HG02642 (cell line): Measurements from ENCODE around the gene CRACDL.

ENCODE experiments used
- ATAC-seq: cut with Tn5 transposase; IDR thresholded peaks from one replicate; pipeline ENCODE4 v1.9.1; 2021; ENCODE audit warnings: mild to moderate bottlenecking; ENCODE audit not compliant: unreplicated experiment, poor library complexity

Gene CRACDL

GRCh38 chr2:98781822-98782221 lies 154.2 kb downstream of the CRACDL start:
- ATAC-seq = no peak

DNA sequence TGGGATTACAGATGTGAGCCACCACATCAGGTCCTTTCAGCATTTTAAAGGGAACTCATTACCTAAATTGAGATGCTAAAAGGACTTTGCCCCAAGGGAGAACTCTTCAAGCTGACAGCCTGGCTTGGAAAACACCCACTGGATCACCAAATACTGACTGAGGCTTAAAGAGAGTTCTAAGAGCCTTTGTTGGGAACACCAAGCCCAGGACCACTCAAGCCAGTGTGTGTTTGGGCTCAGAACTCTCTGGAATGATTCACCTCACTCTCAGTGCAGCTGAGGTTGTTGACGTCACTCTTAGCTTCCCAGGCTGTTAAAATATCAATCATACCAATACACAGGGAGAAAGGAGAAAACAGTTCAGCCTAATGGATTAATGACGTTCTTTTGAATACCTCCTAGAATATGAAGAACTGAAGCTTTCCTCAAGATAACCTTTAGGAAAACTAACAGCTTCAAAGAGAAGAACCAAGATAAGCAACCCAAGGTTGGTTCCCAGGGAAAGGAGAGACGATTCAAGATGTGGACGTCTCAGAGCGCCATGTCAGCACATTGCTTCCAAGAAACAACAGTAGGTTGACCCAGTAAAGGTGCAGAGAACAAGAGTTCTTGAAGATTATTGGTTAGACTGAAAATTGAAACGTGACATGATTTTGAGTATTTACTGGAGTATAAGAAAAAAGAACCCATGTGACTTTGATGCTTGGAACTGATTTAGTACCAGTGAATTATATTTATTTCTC lies 157.1 kb downstream of the CRACDL start:
- no peak for ATAC-seq

DNA sequence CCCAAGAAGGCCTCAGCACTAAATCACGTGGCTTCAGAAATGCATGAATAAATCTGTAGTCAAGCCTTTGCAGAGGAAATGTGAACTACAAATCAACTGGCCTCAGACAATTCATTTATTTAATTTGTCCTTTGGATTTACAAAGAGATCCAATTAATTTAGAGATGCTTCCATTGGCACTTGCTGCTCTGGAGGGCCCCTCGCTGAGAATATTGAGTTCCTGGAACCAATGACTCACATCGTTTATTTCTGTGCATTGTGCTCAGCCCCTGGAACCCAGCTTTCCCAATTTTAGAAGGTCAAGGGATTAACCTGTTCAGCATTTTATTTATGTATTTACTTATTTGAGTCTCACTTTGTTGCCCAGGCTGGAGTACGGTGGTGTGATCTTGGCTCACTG lies 157.9 kb downstream of the CRACDL start:
- ATAC-seq = no peak

DNA sequence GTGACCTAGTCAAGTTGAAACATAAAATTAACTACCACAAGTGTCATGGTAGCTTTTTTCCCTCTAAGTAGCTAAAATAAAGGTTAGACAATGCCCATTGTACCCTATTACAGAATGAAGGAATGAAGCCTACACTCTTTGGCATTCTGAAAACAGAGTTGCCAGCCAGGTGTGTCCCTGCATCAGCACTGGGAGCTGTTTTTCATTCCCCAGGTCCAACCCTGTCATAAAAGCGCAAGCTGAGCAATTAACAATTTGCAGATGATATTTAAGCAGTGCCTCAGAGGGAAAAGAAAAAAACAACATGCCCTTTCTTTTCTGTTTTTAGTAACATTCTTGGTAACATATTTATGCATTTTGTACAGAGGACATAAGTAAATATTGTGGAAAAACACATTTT lies 158.3 kb downstream of the CRACDL start:
- no peak for ATAC-seq

- no peak for ATAC-seq
Measured at GRCh38 chr2:98777076-98777475, 158.9 kb downstream of the CRACDL start.

GRCh38 chr2:98776136-98776535 lies 159.9 kb downstream of the CRACDL start:
- ATAC-seq = no peak

DNA sequence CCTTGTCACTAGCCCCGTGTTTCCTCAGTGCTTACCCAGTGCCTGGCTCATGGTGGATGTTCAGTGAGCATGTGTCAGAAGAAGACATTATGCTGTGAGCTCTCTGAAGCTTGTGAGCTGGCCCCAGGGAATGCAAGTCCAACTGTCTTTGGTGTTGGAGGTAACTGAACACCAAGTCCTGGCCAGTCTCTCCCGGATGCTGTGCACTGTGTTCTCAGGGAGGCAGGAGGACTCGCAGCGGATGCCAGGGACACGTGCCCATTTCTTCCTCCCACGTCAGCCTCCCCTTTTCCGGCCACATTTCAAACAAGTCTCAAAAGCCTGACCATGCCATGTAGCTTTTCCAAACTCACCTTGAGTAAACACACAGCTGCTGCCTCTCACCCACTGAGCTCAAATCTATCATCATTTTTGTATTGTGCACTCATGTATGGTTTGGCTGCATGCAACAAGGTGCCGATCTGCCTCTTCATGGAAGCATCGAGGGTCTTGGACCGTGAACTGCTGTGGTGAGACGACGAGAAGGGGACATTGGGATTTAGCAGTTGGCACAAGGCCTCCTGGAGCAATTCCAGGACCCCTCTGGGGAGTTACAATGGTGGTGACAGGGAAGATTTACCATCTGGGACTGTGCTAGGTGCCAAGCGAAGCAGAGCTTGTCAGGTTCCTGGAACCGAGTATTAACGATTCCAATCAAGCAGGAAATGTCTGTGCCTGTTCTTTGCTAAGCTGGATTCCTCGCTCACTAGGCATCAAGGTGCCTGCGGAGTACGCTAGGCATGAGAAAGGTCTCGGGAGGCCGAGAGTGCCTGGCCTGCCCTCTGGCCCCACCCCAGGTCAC lies 160.7 kb downstream of the CRACDL start:
- no peak for ATAC-seq

DNA sequence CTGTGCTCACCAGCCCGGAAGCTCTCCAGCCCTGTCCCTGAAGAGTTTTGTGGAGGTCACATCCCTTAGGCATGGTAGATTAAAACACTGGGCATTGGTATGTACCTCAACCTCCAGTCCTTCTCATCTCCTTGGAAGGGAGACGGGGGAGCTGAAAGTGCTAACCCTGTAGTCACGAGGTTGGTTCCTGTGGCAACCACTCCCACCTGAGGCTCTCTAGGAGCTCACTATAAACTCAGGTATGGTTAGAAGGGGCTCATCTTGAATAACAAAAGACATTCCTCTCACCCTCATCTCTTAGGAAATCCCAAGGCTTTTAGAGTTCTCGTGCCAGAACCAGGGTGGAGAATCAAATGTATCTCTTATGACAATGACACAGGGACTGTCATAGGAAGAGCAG lies 162.1 kb downstream of the CRACDL start:
- ATAC-seq = no peak

- ATAC-seq = no peak
Measured at GRCh38 chr2:98773169-98773568, 162.9 kb downstream of the CRACDL start.

DNA sequence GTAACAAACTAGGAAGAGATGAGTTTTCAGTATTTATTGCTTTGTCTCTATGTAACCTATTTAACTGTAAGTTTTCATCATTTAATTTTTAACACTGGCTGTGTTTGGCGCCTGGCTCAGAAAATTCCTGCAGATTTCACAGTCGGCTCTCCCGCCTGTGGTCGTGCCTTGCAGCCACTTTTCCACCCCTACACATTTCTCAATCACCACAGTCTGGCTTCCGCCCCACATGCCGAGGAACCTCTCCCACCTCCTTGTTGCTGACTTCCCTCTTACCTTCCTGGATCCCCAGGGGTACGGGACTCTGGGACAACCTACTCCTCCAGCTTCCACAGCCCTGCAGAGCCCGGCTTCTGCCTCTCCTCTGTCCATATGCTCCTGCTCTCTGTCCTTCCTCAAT lies 163.5 kb downstream of the CRACDL start:
- ATAC-seq = no peak

DNA sequence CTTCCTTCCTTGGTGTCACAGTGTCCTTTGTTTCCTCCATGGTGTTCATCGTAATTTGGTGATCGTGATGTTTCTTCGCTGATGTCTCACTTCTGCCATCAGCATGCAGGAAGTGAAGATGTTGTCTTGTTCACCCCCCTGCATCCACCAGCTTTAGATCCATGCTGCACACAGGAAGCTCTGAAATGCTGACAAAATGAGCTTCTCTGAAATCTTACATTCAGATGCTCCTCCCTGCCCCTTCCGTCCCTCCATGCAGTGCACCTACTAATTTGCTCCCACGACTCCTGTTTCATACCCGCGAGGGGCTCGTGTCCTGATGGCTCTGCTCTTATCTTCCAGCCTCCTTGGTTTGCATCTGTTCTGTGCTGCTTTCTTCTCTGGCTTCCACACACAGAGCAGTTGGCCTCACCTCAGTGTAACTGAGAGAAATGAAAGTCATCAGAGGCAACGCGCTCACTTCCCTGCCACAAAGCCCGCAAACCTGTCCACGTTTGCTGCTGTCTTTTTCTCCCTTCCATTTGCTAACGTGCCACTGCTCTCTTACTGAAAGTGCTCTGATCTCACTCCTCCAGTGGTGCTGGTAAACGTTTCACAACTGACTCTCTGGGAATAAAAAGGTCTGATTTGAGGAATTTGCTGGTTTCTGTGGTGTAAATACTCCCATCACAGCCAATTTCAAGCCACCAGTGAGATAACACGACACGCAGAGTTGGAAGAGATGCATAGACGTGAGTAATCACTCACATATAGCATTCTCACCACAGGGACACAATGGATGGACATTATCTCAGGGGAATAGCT lies 164.1 kb downstream of the CRACDL start:
- peak; percentile 51 for ATAC-seq

DNA sequence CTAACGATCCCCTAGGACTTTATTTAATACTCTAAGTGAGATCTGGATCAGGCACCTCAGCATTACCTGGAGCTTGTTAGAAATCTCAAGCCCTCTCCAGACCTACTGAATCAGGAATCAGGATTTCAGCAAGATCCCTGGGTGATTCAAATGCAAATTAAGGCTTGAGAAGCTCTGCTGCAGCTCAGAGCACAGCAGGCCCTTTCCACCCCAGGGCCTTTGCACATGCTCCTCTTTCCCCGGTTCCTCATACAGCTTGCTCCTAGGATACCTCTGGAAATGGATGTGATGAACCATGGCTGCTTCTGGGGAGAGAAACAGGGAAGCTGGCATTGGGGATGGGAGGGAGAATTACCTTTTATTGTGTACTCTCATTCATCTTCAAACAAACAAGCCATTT lies 164.8 kb downstream of the CRACDL start:
- no peak for ATAC-seq

DNA sequence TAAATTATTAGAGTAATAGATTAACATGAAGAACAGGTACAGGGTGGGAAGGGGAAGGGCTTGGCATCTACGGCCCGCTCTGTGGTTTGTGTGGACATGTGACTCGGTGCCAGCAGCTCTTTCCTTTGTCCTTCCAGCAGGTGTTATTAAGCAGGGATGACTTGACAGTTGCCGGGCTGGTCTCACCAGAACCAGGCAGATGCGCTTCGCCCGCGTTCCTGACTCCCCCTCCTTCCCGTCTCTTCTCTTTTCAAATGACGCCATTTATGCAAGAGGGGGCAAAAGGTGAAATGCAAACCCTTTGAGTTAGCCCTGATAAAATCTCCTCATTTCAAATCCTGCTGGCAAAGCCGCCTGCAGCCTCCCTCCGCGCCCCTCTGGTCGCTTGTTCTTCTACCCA lies 166.2 kb downstream of the CRACDL start:
- no peak for ATAC-seq

DNA sequence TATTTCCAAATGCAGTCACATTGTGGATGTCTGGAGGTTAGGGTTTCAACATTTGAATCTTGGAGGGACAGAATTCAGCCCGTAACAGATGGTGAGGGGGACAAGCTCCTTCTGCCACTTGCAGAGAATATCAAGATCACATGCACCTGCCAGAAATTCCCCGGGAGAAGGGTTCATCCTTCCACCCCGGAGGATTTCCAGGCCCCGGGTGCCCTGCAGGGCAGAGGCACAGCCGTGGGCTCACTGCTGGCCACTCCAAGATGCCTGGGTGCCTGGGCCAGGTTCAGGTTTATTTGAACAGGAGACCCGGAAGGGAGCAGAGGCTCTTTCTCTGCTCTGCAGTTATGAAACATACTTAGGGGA lies 166.9 kb downstream of the CRACDL start:
- ATAC-seq = no peak

GRCh38 chr2:98768384-98769113 lies 167.5 kb downstream of the CRACDL start:
- ATAC-seq = no peak

DNA sequence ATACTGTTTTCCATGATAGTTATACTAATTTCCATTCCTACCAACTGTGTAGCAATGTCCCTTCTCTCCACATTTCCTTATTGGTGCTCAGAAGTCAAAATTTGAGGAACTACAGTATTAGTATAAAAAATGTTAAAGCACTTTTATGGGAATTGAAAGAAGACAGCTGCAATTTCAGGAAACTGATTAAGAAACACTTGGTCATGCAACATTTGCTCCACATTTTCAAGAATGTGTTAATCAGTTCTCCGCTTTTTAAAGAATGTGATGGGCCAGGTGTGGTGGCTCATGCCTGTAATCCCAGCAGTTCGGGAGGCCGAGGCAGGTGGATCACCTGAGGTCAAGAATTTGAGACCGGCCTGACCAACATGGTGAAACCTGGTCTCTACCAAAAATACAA lies 171.5 kb downstream of the CRACDL start:
- ATAC-seq = no peak

- ATAC-seq = no peak
Measured at GRCh38 chr2:98763209-98763951, 172.6 kb downstream of the CRACDL start.

GRCh38 chr2:98761909-98762308 lies 174.1 kb downstream of the CRACDL start:
- ATAC-seq = no peak

- no peak for ATAC-seq
Measured at GRCh38 chr2:98761267-98761781, 174.7 kb downstream of the CRACDL start.
